SH-SY5Y (cell line): Measurements from ENCODE around the gene L3MBTL3.

ENCODE experiments used
- GATA2 ChIP-seq: IDR thresholded peaks from 2 replicates; pipeline ENCODE4 v1.6.1; 2011; ENCODE audit warnings: mild to moderate bottlenecking, low read depth, low read length
- GATA3 ChIP-seq: IDR thresholded peaks from 2 replicates; pipeline ENCODE4 v1.6.1; 2011; ENCODE audit warnings: low read depth, mild to moderate bottlenecking, low read length, moderate library complexity

Gene L3MBTL3

GRCh38 chr6:130018744-130019325 lies 454 bp downstream of the L3MBTL3 start:
- TF ChIP-seq GATA2 (no peak), GATA3 (no peak)

GRCh38 chr6:130019326-130020072 lies 1.1 kb downstream of the L3MBTL3 start:
- TF ChIP-seq GATA3 (no peak), GATA2 (no peak)

GRCh38 chr6:130020073-130020906 lies 1.9 kb downstream of the L3MBTL3 start:
- TF ChIP-seq GATA2 (no peak), GATA3 (no peak)

GRCh38 chr6:130020907-130021629 lies 2.7 kb downstream of the L3MBTL3 start:
- TF ChIP-seq GATA3 (no peak), GATA2 (no peak)

- TF ChIP-seq GATA3 (no peak), GATA2 (no peak)
Observed at GRCh38 chr6:130026859-130027258, 8.5 kb downstream of the L3MBTL3 start.

GRCh38 chr6:130027948-130028347 lies 9.6 kb downstream of the L3MBTL3 start:
- TF ChIP-seq GATA2 (no peak), GATA3 (no peak)

GRCh38 chr6:130029163-130029562 lies 10.8 kb downstream of the L3MBTL3 start:
- TF ChIP-seq GATA3, result no peak
- TF ChIP-seq GATA2, result no peak

- TF ChIP-seq GATA2 (no peak), GATA3 (no peak)
Observed at GRCh38 chr6:130032758-130033340, 14.5 kb downstream of the L3MBTL3 start.

- TF ChIP-seq GATA2 (no peak), GATA3 (no peak)
Observed at GRCh38 chr6:130033949-130034348, 15.6 kb downstream of the L3MBTL3 start.

GRCh38 chr6:130034378-130035146 lies 16.2 kb downstream of the L3MBTL3 start:
- TF ChIP-seq GATA2 (no peak), GATA3 (no peak)

- no peak for TF ChIP-seq GATA2
- TF ChIP-seq GATA3, result no peak
Observed at GRCh38 chr6:130035211-130035610, 16.8 kb downstream of the L3MBTL3 start.

GRCh38 chr6:130037207-130037811 lies 18.9 kb downstream of the L3MBTL3 start:
- no peak for TF ChIP-seq GATA2
- no peak for TF ChIP-seq GATA3

GRCh38 chr6:130041594-130041993 lies 23.2 kb downstream of the L3MBTL3 start:
- no peak for TF ChIP-seq GATA2
- TF ChIP-seq GATA3, result no peak

GRCh38 chr6:130043344-130043743 lies 25.0 kb downstream of the L3MBTL3 start:
- TF ChIP-seq GATA3 (no peak), GATA2 (no peak)

GRCh38 chr6:130045622-130046021 lies 27.2 kb downstream of the L3MBTL3 start:
- no peak for TF ChIP-seq GATA2
- TF ChIP-seq GATA3, result no peak
